Cerebellar cortex (tissue), 1 donor: ENCODE data around the gene ITPKB.
"Not testable (repeated sequence)": the region's sequence is repeated elsewhere in the genome, so short reads cannot be mapped to it uniquely, and the experiment has no call there.

ENCODE experiments used
- DNase-seq: peaks from one replicate; pipeline ENCODE4 v3.0.0-alpha.2; 2015; ENCODE audit warnings: low spot score

ITPKB gene

GRCh38 chr1:226730836-226731235, 8.2 kb downstream of the ITPKB start:
- no peak for DNase-seq

- no peak for DNase-seq
Measured at GRCh38 chr1:226730071-226730470, 9.0 kb downstream of the ITPKB start.

- DNase-seq = no peak
Measured at GRCh38 chr1:226728448-226728847, 10.6 kb downstream of the ITPKB start.

GRCh38 chr1:226725897-226726267, 13.2 kb downstream of the ITPKB start:
- DNase-seq = no peak

GRCh38 chr1:226723657-226724532, 15.2 kb downstream of the ITPKB start:
- DNase-seq = peak; percentile 25

GRCh38 chr1:226722901-226723656, 16.0 kb downstream of the ITPKB start:
- no peak for DNase-seq

GRCh38 chr1:226722240-226722900, 16.7 kb downstream of the ITPKB start:
- no peak for DNase-seq

- DNase-seq = not testable (repeated sequence)
Measured at GRCh38 chr1:226720574-226720973, 18.5 kb downstream of the ITPKB start.

GRCh38 chr1:226719596-226720387, 19.3 kb downstream of the ITPKB start:
- DNase-seq = no peak

- DNase-seq = no peak
Measured at GRCh38 chr1:226717256-226717909, 21.7 kb downstream of the ITPKB start.

GRCh38 chr1:226716577-226716976, 22.5 kb downstream of the ITPKB start:
- no peak for DNase-seq

GRCh38 chr1:226714148-226714547, 24.9 kb downstream of the ITPKB start:
- no peak for DNase-seq

GRCh38 chr1:226712742-226713419, 26.2 kb downstream of the ITPKB start:
- no peak for DNase-seq

GRCh38 chr1:226711976-226712741, 26.9 kb downstream of the ITPKB start:
- DNase-seq = no peak

- no peak for DNase-seq
Measured at GRCh38 chr1:226710501-226710900, 28.6 kb downstream of the ITPKB start.

- DNase-seq = no peak
Measured at GRCh38 chr1:226709953-226710352, 29.1 kb downstream of the ITPKB start.

GRCh38 chr1:226708967-226709396, 30.1 kb downstream of the ITPKB start:
- DNase-seq = peak; percentile 69

GRCh38 chr1:226708342-226708780, 30.7 kb downstream of the ITPKB start:
- DNase-seq = no peak

- no peak for DNase-seq
Measured at GRCh38 chr1:226706684-226707083, 32.4 kb downstream of the ITPKB start.
